Neural cell (in vitro differentiated cells): ENCODE data around the gene RAB11FIP3.

Experiments
- CTCF ChIP-seq: fragments of 450-650 bp; IDR thresholded peaks from 2 replicates; pipeline ENCODE4 v1.5.1; 2014; ENCODE audit warnings: antibody characterized with exemption, mild to moderate bottlenecking, moderate library complexity; ENCODE audit not compliant: poor library complexity, severe bottlenecking
- EP300 ChIP-seq: fragments of 450-650 bp; conservative IDR thresholded peaks from 2 replicates; pipeline ENCODE4 v1.6.1; 2014; ENCODE audit warnings: antibody characterized with exemption, mild to moderate bottlenecking, moderate library complexity; ENCODE audit not compliant: poor library complexity, severe bottlenecking
- EZH2 ChIP-seq: fragments of 200-600, 300-800 bp; shearing (Covaris generic), sonication (generic); IDR thresholded peaks from 2 replicates; pipeline ENCODE4 v1.6.1; 2014; ENCODE audit warnings: antibody characterized with exemption, low read length, borderline replicate concordance, mild to moderate bottlenecking; ENCODE audit not compliant: insufficient read depth, poor library complexity, severe bottlenecking
- POLR2AphosphoS5 ChIP-seq: IDR thresholded peaks from 2 replicates; pipeline ENCODE4 v1.6.1; 2012
- RAD21 ChIP-seq: fragments of 450-650 bp; conservative IDR thresholded peaks from 2 replicates; pipeline ENCODE4 v1.6.1; 2014; ENCODE audit warnings: antibody characterized with exemption, mild to moderate bottlenecking, moderate library complexity
- REST ChIP-seq: IDR thresholded peaks from 2 replicates; pipeline ENCODE4 v1.6.1; 2012; ENCODE audit warnings: borderline replicate concordance
- SMC3 ChIP-seq: fragments of 450-650 bp; conservative IDR thresholded peaks from 2 replicates; pipeline ENCODE4 v1.6.1; 2014; ENCODE audit warnings: antibody characterized with exemption, mild to moderate bottlenecking, moderate library complexity; ENCODE audit not compliant: poor library complexity
- TAF1 ChIP-seq: IDR thresholded peaks from 2 replicates; pipeline ENCODE4 v1.6.1; 2012; ENCODE audit warnings: low read depth

GRCh38 chr16:567373-568256 lies 142.2 kb downstream of the RAB11FIP3 start:
- TF ChIP-seq CTCF = no peak
- TF ChIP-seq EP300 = no peak
- TF ChIP-seq EZH2 = no peak
- TF ChIP-seq POLR2AphosphoS5 = no peak
- no peak for TF ChIP-seq TAF1
- TF ChIP-seq REST = no peak
- TF ChIP-seq RAD21 = no peak
- no peak for TF ChIP-seq SMC3
